ENCODE data around the gene SIX5. TPM values are rescaled to one million over a fixed set of nuclear protein-coding genes. Genes with fewer than 3 reads are reported as not detected.
A peak's percentile ranks its signal among the peaks of the same experiment; 100 is the strongest.

Gene SIX5
- total and polyA plus RNA-seq, 9 of the 15 experiments (the other 6 are each of a cell fraction or from before 2014, with no cell fraction given) = 1.4 to 17.2 (median 7.4) TPM; not detected in 2

GRCh38 chr19:45779231-45780145 is 10.4 kb upstream of the SIX5 start (continued):
- TF ChIP-seq ZNF518B (CRISPR knock-in tag; IDR thresholded peaks at IDR 0.05) = no peak
- TF ChIP-seq ZBTB2 (IDR thresholded peaks at IDR 0.05) = peak; percentile 83
- peak; percentile 82 for TF ChIP-seq CTCFL (IDR thresholded peaks at IDR 0.05; ENCODE audit: borderline replicate concordance, insufficient read depth, low read depth, low read length, poor library complexity, severe bottlenecking)
- TF ChIP-seq SAP30 (IDR thresholded peaks at IDR 0.05; ENCODE audit: borderline replicate concordance, insufficient read depth, low read depth, low read length, poor library complexity, severe bottlenecking) = no peak
- no peak for TF ChIP-seq ETS1 (conservative IDR thresholded peaks at IDR 0.05; ENCODE audit: control insufficient read depth, low read depth, low read length)
- peak; percentile 31 for TF ChIP-seq KDM5B (IDR thresholded peaks at IDR 0.05; ENCODE audit: insufficient replicate concordance, low read depth, low read length)
- TF ChIP-seq SMARCC2 (IDR thresholded peaks at IDR 0.05; ENCODE audit: low read depth) = 0 out of 2 replicates have a peak, but pooled peaks have one; percentile 22
- 0 out of 2 replicates have a peak, but pooled peaks have one; percentile 23 for TF ChIP-seq TRIM28 (IDR thresholded peaks at IDR 0.05)
- no peak for TF ChIP-seq ATF1 (CRISPR knock-in tag; IDR thresholded peaks at IDR 0.05)
- TF ChIP-seq ATF1 (tag; IDR thresholded peaks at IDR 0.05) = 0 out of 2 replicates have a peak, but pooled peaks have one; percentile 32
- no peak for TF ChIP-seq IRF1 (CRISPR knock-in tag; IDR thresholded peaks at IDR 0.05; ENCODE audit: borderline replicate concordance)
- TF ChIP-seq PTBP1 (IDR thresholded peaks at IDR 0.05; ENCODE audit: low read depth, low read length) = 0 out of 2 replicates have a peak, but pooled peaks have one; percentile 30
- TF ChIP-seq SREBF1 (IDR thresholded peaks at IDR 0.05; ENCODE audit: borderline replicate concordance, low read depth, low read length) = no peak
- no peak for TF ChIP-seq CREB5 (CRISPR knock-in tag; IDR thresholded peaks at IDR 0.05)
